T-helper 17 cell (primary cell): Measurements from ENCODE around the gene FBXO11. TPM values are rescaled to one million over a fixed set of nuclear protein-coding genes. Genes with fewer than 3 reads are reported as not detected.
"Not testable (repeated sequence)": the region's sequence is repeated elsewhere in the genome, so short reads cannot be mapped to it uniquely, and the experiment has no call there.

Experiments used
- ATAC-seq: fragments of 150-1000 bp; cut with Tn5 transposase; 2 replicates; pipeline ENCODE4 v1.10.0; 2021; ENCODE audit warnings: mild to moderate bottlenecking, moderate library complexity
- DNase-seq, 3 donors: peaks; one replicate each; pipeline versions ENCODE4 v3.0.0 to v3.0.0-alpha.2; 2020 to 2021
- H3K9me3 ChIP-seq: one replicate; pipeline ENCODE4 v1.7.0; 2013; ENCODE audit warnings: low read length, mild to moderate bottlenecking; ENCODE audit not compliant: control insufficient read depth, poor library complexity, severe bottlenecking
- H3K27ac Mint-ChIP-seq: one replicate; pipeline ENCODE4 v1.8.0; 2022; ENCODE audit warnings: mild to moderate bottlenecking, moderate library complexity, mixed read lengths
- H3K27me3 Mint-ChIP-seq: one replicate; pipeline ENCODE4 v1.8.0; 2022; ENCODE audit warnings: mixed read lengths
- H3K36me3 Mint-ChIP-seq: one replicate; pipeline ENCODE4 v1.8.0; 2022; ENCODE audit warnings: low read depth, mixed read lengths
- H3K4me1 Mint-ChIP-seq: one replicate; pipeline ENCODE4 v1.8.0; 2022; ENCODE audit warnings: mild to moderate bottlenecking, mixed read lengths
- H3K4me3 Mint-ChIP-seq: one replicate; pipeline ENCODE4 v1.8.0; 2022; ENCODE audit warnings: mild to moderate bottlenecking, moderate library complexity, mixed read lengths
- total RNA-seq, 4 donors: library from RNA in 2 of 4; stranded (reverse) in 2 of 4; gene quantifications; one replicate each; pipeline ENCODE4 v1.2.3 and lab custom pipeline; 2022 to 2026

FBXO11 gene
- total RNA-seq, 2 donors from 2014 or later = 95.7 to 106 TPM

GRCh38 chr2:47853067-47853777 is 53.1 kb downstream of the FBXO11 start:
- peak overlapping the region; percentile 14 for H3K27ac Mint-ChIP-seq
- H3K36me3 Mint-ChIP-seq, ATAC-seq, H3K4me3 Mint-ChIP-seq, H3K9me3 ChIP-seq, DNase-seq, H3K27me3 Mint-ChIP-seq: not testable (repeated sequence)
- H3K4me1 Mint-ChIP-seq = peaks cover 50% of the 10 kb centered on the region

GRCh38 chr2:47850198-47850597 is 56.1 kb downstream of the FBXO11 start:
- Mint-ChIP-seq H3K36me3 (no peaks in the 10 kb centered on the region), H3K4me1 (peaks cover 32% of the 10 kb centered on the region), H3K27me3 (no peaks in the 10 kb centered on the region), H3K27ac (peak overlapping the region; percentile 14), H3K4me3 (no peak overlapping the region)
- DNase-seq (no peak), ATAC-seq (no peak)
- no peaks in the 10 kb centered on the region for H3K9me3 ChIP-seq

DNA sequence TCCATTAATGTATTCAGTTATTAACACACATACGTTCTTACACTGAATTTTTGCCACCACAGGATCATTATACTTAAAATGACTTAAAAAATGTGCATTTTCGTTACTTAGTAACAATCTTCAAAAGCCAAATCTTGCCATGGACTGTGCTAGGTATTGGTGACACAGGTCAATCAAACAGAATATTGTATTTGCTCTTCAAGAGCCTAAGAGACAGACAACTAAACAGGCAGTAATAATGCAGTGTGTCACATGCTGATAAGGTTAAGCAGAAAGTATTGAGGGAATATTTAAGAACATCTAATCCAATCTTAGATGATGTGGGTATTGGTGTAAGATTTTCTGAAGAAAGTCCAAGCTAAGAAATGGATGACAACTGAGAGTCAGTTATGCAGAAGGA is 56.9 kb downstream of the FBXO11 start:
- DNase-seq = no peak
- no peak for ATAC-seq
- Mint-ChIP-seq H3K4me1 (peaks cover 37% of the 10 kb centered on the region), H3K36me3 (no peaks in the 10 kb centered on the region), H3K4me3 (no peak overlapping the region), H3K27me3 (no peaks in the 10 kb centered on the region), H3K27ac (peak overlapping the region; percentile 14)
- H3K9me3 ChIP-seq = no peaks in the 10 kb centered on the region

- Mint-ChIP-seq H3K4me3 (peak overlapping the region; percentile 56), H3K4me1 (peaks cover 21% of the 10 kb centered on the region), H3K27ac (peak overlapping the region; percentile 74), H3K27me3 (no peaks in the 10 kb centered on the region), H3K36me3 (peaks cover 2% of the 10 kb centered on the region)
- DNase-seq (no peak), ATAC-seq (no peak)
- H3K9me3 ChIP-seq = no peaks in the 10 kb centered on the region
Observed at GRCh38 chr2:47844162-47844561, 62.1 kb downstream of the FBXO11 start.

DNA sequence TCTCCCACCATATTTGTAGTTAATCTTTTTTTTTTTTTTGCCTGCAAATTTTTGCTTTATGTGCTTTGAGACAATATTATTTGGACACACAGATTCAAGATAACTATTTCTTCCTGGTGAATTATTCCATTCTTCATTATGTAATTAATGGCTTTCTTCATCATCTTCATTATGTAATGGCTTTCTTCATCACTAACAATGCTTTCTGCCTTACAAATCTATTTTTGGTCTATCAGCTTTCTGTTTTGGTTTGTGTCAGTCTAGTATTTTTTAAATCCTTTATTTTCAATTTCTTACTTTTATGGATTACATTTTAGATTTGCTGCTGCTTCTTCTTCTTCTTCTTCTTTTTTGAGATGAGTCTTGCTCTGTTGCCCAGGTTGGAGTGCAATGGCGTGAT is 62.9 kb downstream of the FBXO11 start:
- H3K36me3 Mint-ChIP-seq = peaks cover 2% of the 10 kb centered on the region
- H3K4me3 Mint-ChIP-seq = no peak overlapping the region
- H3K9me3 ChIP-seq = no peaks in the 10 kb centered on the region
- no peaks in the 10 kb centered on the region for H3K27me3 Mint-ChIP-seq
- no peak for DNase-seq
- peak overlapping the region; percentile 74 for H3K27ac Mint-ChIP-seq
- ATAC-seq = no peak
- H3K4me1 Mint-ChIP-seq = peaks cover 21% of the 10 kb centered on the region

DNA sequence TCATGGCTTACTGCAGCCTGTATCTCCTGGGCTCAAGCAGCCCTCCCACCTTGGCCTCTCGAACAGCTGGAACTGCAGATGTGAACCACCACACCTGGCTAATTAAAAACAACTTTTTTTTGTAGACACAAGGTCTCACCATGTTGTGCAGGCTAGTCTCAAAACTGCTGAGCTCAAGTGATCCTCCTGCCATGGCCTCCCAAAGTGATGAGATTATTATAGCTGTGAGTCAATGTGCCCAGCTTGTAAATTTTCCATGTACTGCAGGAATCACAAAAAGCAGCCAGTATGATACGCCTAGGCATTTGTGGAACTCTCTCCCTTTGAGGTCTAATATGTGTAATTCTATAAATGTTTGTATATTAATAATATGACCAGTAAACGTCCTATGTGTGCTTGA is 63.5 kb downstream of the FBXO11 start:
- no peaks in the 10 kb centered on the region for H3K9me3 ChIP-seq
- no peak for ATAC-seq
- peak overlapping the region; percentile 74 for H3K27ac Mint-ChIP-seq
- H3K36me3 Mint-ChIP-seq = peaks cover 2% of the 10 kb centered on the region
- H3K4me1 Mint-ChIP-seq = peaks cover 19% of the 10 kb centered on the region
- H3K27me3 Mint-ChIP-seq = no peaks in the 10 kb centered on the region
- DNase-seq = no peak
- no peak overlapping the region for H3K4me3 Mint-ChIP-seq

GRCh38 chr2:47838686-47839085 is 67.6 kb downstream of the FBXO11 start:
- DNase-seq (no peak), ATAC-seq (no peak)
- Mint-ChIP-seq H3K27ac (no peak overlapping the region), H3K27me3 (no peaks in the 10 kb centered on the region), H3K4me1 (peaks cover 8% of the 10 kb centered on the region), H3K4me3 (no peak overlapping the region), H3K36me3 (peaks cover 3% of the 10 kb centered on the region)
- H3K9me3 ChIP-seq = no peaks in the 10 kb centered on the region

- Mint-ChIP-seq H3K4me1 (peaks cover 8% of the 10 kb centered on the region), H3K27ac (no peak overlapping the region), H3K4me3 (no peak overlapping the region), H3K36me3 (peaks cover 3% of the 10 kb centered on the region), H3K27me3 (no peaks in the 10 kb centered on the region)
- H3K9me3 ChIP-seq = no peaks in the 10 kb centered on the region
- DNase-seq (no peak), ATAC-seq (no peak)
Observed at GRCh38 chr2:47838249-47838648, 68.0 kb downstream of the FBXO11 start.

DNA sequence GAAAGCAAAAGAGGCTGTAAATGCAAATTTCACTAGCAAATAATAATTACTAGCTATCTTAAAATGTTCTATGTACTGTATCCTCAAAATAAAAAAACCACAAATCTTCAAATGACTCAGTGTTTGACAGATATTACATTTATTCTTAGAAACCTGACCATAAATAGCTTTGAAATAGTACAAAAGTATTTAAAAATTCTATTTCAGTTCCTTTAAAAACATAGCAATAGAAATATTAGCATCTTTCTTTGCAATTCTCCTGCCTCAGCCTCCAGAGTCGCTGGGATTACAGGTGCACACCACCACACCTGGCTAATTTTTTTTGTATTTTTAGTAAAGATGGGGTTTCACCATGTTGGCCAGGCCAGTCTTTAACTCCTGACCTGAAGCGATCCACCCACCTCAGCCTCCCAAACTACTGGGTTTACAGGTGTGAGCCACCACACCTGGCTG is 72.8 kb downstream of the FBXO11 start:
- no peak for ATAC-seq
- Mint-ChIP-seq H3K4me3 (no peak overlapping the region), H3K27ac (peak overlapping the region; percentile 11), H3K4me1 (peaks cover 5% of the 10 kb centered on the region), H3K27me3 (no peaks in the 10 kb centered on the region), H3K36me3 (peaks cover 6% of the 10 kb centered on the region)
- DNase-seq = no peak
- H3K9me3 ChIP-seq = no peaks in the 10 kb centered on the region

DNA sequence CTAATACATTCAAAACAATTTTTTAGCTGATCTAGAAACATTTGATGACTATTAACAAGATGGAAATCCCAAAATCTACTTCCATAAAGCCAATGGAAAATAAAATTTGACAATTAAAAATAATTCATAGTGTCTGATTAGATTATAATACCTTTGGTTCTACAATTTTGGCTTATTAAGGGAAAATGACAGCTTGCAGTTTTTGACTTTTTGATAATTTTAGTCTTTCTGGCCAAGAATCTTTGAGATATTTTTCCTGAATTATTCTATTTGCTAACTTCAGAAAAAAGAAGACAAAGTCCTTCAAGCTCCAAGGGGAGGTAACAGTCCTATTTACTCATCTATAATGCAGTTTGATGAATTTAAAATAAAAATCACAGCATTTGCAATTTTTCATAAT is 83.8 kb downstream of the FBXO11 start:
- no peak overlapping the region for H3K4me3 Mint-ChIP-seq
- H3K9me3 ChIP-seq = no peaks in the 10 kb centered on the region
- DNase-seq (no peak), ATAC-seq (no peak)
- peak overlapping the region; percentile 45 for H3K27ac Mint-ChIP-seq
- H3K36me3 Mint-ChIP-seq = no peaks in the 10 kb centered on the region
- no peaks in the 10 kb centered on the region for H3K27me3 Mint-ChIP-seq
- H3K4me1 Mint-ChIP-seq = no peaks in the 10 kb centered on the region

DNA sequence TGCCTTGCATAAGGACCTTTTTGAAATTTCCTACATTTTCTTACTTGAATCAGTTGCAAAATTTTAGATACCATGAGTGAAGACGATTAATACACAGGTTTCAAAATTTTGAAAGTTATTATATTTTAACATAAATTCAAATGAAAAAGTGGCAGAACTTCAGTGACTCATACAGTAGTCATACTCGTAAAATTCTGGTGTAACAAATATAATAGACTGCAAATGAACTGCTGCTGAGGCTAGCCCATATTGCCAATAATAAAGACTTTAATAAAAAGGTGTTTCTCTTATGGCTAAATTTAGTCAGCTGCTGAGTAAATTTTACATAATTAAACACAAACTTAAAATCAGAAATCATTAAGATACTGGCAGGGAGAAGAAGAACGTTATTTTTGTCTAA is 86.5 kb downstream of the FBXO11 start:
- Mint-ChIP-seq H3K36me3 (peaks cover 5% of the 10 kb centered on the region), H3K27ac (no peak overlapping the region), H3K4me3 (no peak overlapping the region), H3K27me3 (no peaks in the 10 kb centered on the region), H3K4me1 (peaks cover 2% of the 10 kb centered on the region)
- no peaks in the 10 kb centered on the region for H3K9me3 ChIP-seq
- ATAC-seq (no peak), DNase-seq (no peak)

DNA sequence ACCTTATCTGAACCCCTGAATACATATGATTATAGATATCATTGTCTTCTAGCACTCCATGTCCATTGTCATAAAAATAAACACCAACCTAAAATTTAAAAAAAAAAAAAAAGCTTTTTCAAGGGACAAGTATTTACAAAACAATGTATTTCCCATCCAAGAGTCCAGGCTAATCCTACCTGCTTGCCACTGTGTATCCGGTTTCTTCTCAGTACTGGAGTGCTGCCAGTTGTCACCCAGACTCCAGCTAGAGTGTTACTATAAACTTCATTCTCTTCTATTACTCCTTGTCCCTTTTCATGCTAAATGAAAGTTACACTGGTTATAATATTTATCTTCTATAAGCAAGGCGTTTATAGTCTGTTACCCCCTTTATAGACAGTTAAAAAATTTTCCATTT is 87.5 kb downstream of the FBXO11 start:
- peaks cover 6% of the 10 kb centered on the region for H3K36me3 Mint-ChIP-seq
- no peaks in the 10 kb centered on the region for H3K27me3 Mint-ChIP-seq
- ATAC-seq = no peak
- no peaks in the 10 kb centered on the region for H3K9me3 ChIP-seq
- no peak for DNase-seq
- H3K4me1 Mint-ChIP-seq = peaks cover 4% of the 10 kb centered on the region
- H3K4me3 Mint-ChIP-seq = no peak overlapping the region
- H3K27ac Mint-ChIP-seq = peak overlapping the region; percentile 79

DNA sequence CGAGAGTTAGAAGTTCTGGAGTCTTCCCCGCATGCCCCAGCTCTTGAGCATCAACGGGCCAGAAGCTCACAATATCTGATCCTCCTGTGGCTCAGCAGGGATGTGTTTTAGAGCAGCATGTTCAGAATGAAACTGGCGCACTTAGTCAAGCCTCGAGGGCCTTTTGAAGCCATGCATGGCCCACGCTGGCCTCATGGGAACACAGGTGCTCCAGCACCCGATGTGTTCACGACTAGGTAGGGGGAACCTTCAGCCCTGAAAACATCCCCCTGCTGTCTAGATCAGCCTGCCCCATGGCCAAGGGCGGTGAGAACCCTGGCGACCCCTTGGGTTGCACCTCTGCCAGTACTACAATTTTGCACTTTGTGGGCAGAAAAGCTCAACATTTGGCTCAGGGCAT is 90.5 kb downstream of the FBXO11 start:
- no peak overlapping the region for H3K4me3 Mint-ChIP-seq
- H3K27ac Mint-ChIP-seq = peak overlapping the region; percentile 29
- ATAC-seq = no peak
- H3K27me3 Mint-ChIP-seq = no peaks in the 10 kb centered on the region
- H3K4me1 Mint-ChIP-seq = peaks cover 18% of the 10 kb centered on the region
- no peaks in the 10 kb centered on the region for H3K9me3 ChIP-seq
- peaks cover 12% of the 10 kb centered on the region for H3K36me3 Mint-ChIP-seq
- no peak for DNase-seq

DNA sequence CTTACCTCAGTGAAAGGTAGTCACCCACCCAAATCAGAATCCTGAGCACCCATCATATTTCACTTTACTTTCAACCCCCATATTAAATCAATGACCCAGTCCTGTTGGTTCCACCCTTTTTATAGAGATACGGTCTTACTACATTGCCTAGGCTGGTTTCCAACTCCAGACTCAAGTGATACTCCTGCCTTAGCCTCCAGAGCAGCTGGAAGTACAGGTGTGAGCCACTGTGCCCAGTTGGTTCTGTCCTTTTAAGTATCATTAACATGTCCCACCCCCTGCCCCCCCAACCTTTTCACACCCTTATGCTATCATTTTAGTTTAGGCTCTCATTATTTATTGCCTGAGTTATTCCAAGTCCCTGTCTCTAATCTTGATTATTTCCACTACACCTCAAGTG is 94.6 kb downstream of the FBXO11 start:
- Mint-ChIP-seq H3K27me3 (no peaks in the 10 kb centered on the region), H3K36me3 (peaks cover 13% of the 10 kb centered on the region), H3K4me3 (peak overlapping the region; percentile 61), H3K4me1 (peaks cover 24% of the 10 kb centered on the region), H3K27ac (peak overlapping the region; percentile 89)
- no peak for DNase-seq
- ATAC-seq = no peak
- H3K9me3 ChIP-seq = no peaks in the 10 kb centered on the region
